SU-DHL-6 (cell line): ENCODE results near the gene RAPGEF4.

Experiments used
- EZH2phosphoT487 ChIP-seq: fragments of 200-600 bp; sonication (generic), shearing (Covaris generic); conservative IDR thresholded peaks from 2 replicates; pipeline ENCODE4 v1.6.1; 2018; ENCODE audit warnings: mild to moderate bottlenecking, antibody characterized with exemption, low read length, moderate library complexity, mixed read lengths
- TF ChIP-seq, protein P1 (sequence below): fragments of 200-600 bp; sonication (generic); IDR thresholded peaks from one replicate; pipeline ENCODE4 v1.5.1; 2017; ENCODE audit warnings: antibody characterized with exemption, mild to moderate bottlenecking, low read length, moderate library complexity; ENCODE audit not compliant: insufficient read depth, poor library complexity, severe bottlenecking

DNA sequence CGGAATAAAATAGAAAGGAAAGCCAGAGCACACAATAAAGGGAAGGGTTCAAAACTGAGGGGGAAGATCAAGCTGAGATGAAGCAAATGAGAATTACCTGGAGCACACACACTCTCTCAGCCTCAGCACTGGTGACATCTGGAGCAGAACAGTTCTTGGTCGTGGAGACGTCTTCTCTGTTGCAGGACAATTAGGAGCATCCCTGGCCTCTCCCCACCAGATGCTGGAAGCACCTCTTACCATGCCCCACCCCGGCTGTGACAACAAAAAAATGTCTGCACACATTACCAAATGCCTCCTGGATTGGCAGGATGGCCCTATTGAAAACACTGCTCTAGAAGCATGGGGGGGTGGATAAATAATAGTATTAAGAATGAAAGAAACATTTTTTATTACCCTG lies 296.4 kb downstream of the RAPGEF4 start:
- TF ChIP-seq, protein P1, sequence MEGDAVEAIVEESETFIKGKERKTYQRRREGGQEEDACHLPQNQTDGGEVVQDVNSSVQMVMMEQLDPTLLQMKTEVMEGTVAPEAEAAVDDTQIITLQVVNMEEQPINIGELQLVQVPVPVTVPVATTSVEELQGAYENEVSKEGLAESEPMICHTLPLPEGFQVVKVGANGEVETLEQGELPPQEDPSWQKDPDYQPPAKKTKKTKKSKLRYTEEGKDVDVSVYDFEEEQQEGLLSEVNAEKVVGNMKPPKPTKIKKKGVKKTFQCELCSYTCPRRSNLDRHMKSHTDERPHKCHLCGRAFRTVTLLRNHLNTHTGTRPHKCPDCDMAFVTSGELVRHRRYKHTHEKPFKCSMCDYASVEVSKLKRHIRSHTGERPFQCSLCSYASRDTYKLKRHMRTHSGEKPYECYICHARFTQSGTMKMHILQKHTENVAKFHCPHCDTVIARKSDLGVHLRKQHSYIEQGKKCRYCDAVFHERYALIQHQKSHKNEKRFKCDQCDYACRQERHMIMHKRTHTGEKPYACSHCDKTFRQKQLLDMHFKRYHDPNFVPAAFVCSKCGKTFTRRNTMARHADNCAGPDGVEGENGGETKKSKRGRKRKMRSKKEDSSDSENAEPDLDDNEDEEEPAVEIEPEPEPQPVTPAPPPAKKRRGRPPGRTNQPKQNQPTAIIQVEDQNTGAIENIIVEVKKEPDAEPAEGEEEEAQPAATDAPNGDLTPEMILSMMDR: no peak
- no peak for TF ChIP-seq EZH2phosphoT487
